Activated naive CD4-positive, alpha-beta T cell treated with anti-CD3 and anti-CD28 coated beads, Interleukin-2, amount 10 ng/mL, durations not matched to agents 7 days and 5 days (primary cell): ENCODE results near the gene PIGQ.
"Not testable (repeated sequence)": the region's sequence is repeated elsewhere in the genome, so short reads cannot be mapped to it uniquely, and the experiment has no call there.

Experiments
- CTCF ChIA-PET: fragments of 350-600 bp; sonication (Branson Sonifier 250); formaldehyde crosslinking; loops from one replicate; lab custom pipeline; 2021; ENCODE audit warnings: antibody characterized with exemption; lab: Charles Lee
- DNase-seq: peaks from one replicate; pipeline ENCODE4 v3.0.0-alpha.2; 2020
- H3K27ac Mint-ChIP-seq: one replicate; pipeline ENCODE4 v1.8.0; 2021; ENCODE audit warnings: mild to moderate bottlenecking, moderate library complexity, mixed read lengths
- H3K27me3 Mint-ChIP-seq: one replicate; pipeline ENCODE4 v1.8.0; 2021; ENCODE audit warnings: mild to moderate bottlenecking, mixed read lengths
- H3K36me3 Mint-ChIP-seq: one replicate; pipeline ENCODE4 v1.8.0; 2021; ENCODE audit warnings: mixed read lengths
- H3K4me1 Mint-ChIP-seq: one replicate; pipeline ENCODE4 v1.8.0; 2021; ENCODE audit warnings: mixed read lengths
- H3K4me3 Mint-ChIP-seq: one replicate; pipeline ENCODE4 v1.8.0; 2021; ENCODE audit warnings: mild to moderate bottlenecking, moderate library complexity, mixed read lengths
- H3K9me3 Mint-ChIP-seq: one replicate; pipeline ENCODE4 v1.8.0; 2021; ENCODE audit warnings: mixed read lengths

Gene PIGQ

GRCh38 chr16:588889-589657, 19.3 kb downstream of the PIGQ start:
- Mint-ChIP-seq H3K36me3 (peaks cover 2% of the 10 kb centered on the region), H3K27ac (peak overlapping the region; percentile 100), H3K4me1 (peaks cover 31% of the 10 kb centered on the region), H3K9me3 (no peaks in the 10 kb centered on the region), H3K27me3 (peaks cover 4% of the 10 kb centered on the region), H3K4me3 (peak overlapping the region; percentile 88)
- peak; percentile 97 for DNase-seq
- CTCF ChIA-PET, result no interaction called here

GRCh38 chr16:589658-590187, 20.0 kb downstream of the PIGQ start, which contains the start of gene RAB40C:
TSS of gene RAB40C (plus strand) at chr16:590066. CDS start at chr16:590292, 226 bp downstream.
- H3K9me3 Mint-ChIP-seq, result no peaks in the 10 kb centered on the region
- H3K27ac Mint-ChIP-seq, result peak within 1 kb of the TSS; percentile 99
- H3K27me3 Mint-ChIP-seq, result peaks cover 4% of the 10 kb centered on the region
- CTCF ChIA-PET, result interaction anchor here (1.0 kb wide), 1 partner anchor 11 kb away, joined by 4 read pairs; no protein-coding TSS in a partner anchor
- peak within 1 kb of the TSS; percentile 88 for H3K4me3 Mint-ChIP-seq
- H3K36me3 Mint-ChIP-seq, result peaks cover 2% of the 10 kb centered on the region
- DNase-seq, result peak; percentile 99
- peaks cover 33% of the 10 kb centered on the region for H3K4me1 Mint-ChIP-seq

GRCh38 chr16:590188-590814, 20.5 kb downstream of the PIGQ start:
- no peaks in the 10 kb centered on the region for H3K9me3 Mint-ChIP-seq
- peak overlapping the region; percentile 74 for H3K4me3 Mint-ChIP-seq
- H3K4me1 Mint-ChIP-seq, result peaks cover 33% of the 10 kb centered on the region
- DNase-seq, result no peak
- peaks cover 2% of the 10 kb centered on the region for H3K36me3 Mint-ChIP-seq
- CTCF ChIA-PET, result interaction anchor here (1.0 kb wide), 1 partner anchor 11 kb away, joined by 4 read pairs; no protein-coding TSS in a partner anchor
- peak overlapping the region; percentile 64 for H3K27ac Mint-ChIP-seq
- peaks cover 2% of the 10 kb centered on the region for H3K27me3 Mint-ChIP-seq

DNA sequence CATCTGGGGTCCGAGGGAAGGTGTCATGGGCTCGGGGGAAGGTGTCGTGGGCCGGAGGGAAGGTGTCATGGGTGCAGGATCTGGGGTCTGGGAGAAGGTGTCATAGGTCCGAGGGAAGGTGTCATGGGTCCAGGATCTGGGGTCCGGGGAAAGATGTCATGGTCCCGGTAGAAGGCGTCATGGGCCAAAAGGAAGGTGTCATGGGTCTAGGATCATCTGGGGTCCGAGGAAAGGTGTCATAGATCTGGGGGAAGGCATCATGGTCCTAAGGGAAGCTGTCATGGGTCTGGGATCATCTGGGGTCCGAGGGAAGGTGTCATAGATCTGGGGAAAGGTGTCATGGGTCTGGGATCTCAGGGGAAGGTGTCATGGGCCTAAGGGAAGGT, 21.0 kb downstream of the PIGQ start:
- H3K36me3 Mint-ChIP-seq, result peaks cover 3% of the 10 kb centered on the region
- no peaks in the 10 kb centered on the region for H3K9me3 Mint-ChIP-seq
- DNase-seq, result no peak
- CTCF ChIA-PET, result interaction anchor here (1.0 kb wide), 1 partner anchor 12 kb away, joined by 4 read pairs; no protein-coding TSS in a partner anchor
- peak overlapping the region; percentile 64 for H3K27ac Mint-ChIP-seq
- H3K4me3 Mint-ChIP-seq, result peak overlapping the region; percentile 74
- peaks cover 33% of the 10 kb centered on the region for H3K4me1 Mint-ChIP-seq
- no peaks in the 10 kb centered on the region for H3K27me3 Mint-ChIP-seq

DNA sequence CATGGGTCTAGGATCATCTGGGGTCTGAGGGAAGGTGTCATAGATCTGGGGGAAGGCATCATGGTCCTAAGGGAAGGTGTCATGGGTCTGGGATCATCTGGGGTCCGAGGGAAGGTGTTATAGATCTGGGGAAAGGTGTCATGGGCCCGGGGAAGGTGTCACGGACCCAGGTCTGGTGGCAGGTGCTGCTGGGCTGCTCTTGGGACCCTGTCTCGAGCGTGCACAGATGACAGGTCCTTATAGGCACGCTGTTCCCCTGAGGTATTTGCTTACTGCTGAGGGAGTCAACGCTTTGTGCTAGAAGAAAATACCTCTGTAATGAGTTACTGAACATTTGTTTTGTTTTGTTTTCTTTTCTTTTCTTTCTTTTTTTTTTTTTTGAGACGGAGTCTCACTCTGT, 21.5 kb downstream of the PIGQ start:
- CTCF ChIA-PET, result no interaction called here
- Mint-ChIP-seq H3K4me1 (peaks cover 33% of the 10 kb centered on the region), H3K36me3 (peaks cover 5% of the 10 kb centered on the region), H3K9me3 (no peaks in the 10 kb centered on the region), H3K27me3 (no peaks in the 10 kb centered on the region), H3K27ac (no peak overlapping the region), H3K4me3 (peak overlapping the region; percentile 74)
- DNase-seq, result no peak

- Mint-ChIP-seq H3K4me3 (peak overlapping the region; percentile 74), H3K27ac (no peak overlapping the region), H3K9me3 (no peaks in the 10 kb centered on the region), H3K27me3 (no peaks in the 10 kb centered on the region), H3K4me1 (peaks cover 33% of the 10 kb centered on the region), H3K36me3 (peaks cover 9% of the 10 kb centered on the region)
- CTCF ChIA-PET, result no interaction called here
- DNase-seq, result no peak
Measured at GRCh38 chr16:591892-592517, 22.2 kb downstream of the PIGQ start.

DNA sequence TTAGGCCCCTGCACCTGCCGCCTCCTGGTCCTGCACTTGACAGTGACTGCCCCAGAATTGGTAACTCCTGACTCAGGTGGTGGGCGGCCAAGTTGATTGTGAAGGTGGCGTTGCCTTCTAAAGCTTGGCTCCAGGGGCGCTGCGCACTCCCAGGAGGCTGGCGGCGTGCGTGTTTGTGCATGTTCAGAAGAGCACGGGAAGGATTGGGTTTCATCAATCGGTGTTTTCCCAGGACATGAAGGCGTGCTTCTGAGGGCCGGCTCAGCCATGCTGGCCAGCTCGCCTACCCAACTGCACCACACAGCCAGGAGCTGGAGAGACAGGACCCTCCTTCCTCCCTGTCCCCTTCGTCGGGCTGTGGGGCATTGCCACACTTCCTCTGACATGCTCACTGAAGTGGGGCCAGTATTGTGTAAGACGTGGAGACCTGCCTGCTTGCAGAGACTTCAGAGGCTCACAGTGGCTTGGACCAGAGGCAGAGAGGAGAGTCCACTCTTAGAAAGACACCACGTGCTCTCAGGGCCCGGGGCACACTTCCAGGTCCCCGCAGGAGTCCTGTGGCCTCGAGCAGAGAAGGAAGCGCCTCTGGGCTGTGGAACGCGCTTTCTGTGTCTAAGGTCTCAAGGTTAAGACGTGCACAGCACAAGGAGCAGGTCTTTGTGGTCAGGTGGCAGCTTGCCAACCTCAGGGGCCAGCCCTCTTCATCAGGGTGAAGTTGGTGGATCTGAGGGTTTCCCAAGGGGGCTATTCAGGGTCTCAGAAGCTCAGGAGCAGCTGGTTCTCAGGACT, 22.9 kb downstream of the PIGQ start:
- Mint-ChIP-seq H3K4me1 (peaks cover 28% of the 10 kb centered on the region), H3K27me3 (no peaks in the 10 kb centered on the region), H3K9me3 (no peaks in the 10 kb centered on the region), H3K36me3 (peaks cover 8% of the 10 kb centered on the region), H3K27ac (no peak overlapping the region), H3K4me3 (no peak overlapping the region)
- CTCF ChIA-PET, result interaction anchor here (0.9 kb wide), 1 partner anchor 14 kb away, joined by 3 read pairs; no protein-coding TSS in a partner anchor
- DNase-seq, result no peak

DNA sequence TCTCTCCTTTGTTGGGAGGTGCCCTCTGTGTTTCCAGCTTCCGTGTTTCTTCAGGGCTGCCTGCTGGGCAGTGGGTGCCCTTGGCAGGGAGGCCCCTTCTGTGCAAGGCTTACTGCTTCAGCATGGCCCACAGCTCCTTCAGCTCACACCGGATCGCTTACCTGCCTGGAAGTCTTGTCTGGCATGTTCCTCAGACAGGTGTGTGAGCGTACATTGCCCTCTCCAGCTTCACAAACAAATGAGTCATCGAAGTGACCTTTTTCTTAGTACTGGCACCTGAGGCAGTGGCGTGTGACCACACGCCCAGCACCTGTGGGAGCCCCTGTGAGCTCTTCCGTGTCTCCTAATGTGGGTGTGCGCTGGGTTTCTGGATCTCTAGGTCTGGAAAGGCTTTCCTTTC, 23.6 kb downstream of the PIGQ start:
- no peak for DNase-seq
- no peaks in the 10 kb centered on the region for H3K9me3 Mint-ChIP-seq
- no peak overlapping the region for H3K27ac Mint-ChIP-seq
- peaks cover 8% of the 10 kb centered on the region for H3K36me3 Mint-ChIP-seq
- no peak overlapping the region for H3K4me3 Mint-ChIP-seq
- peaks cover 22% of the 10 kb centered on the region for H3K4me1 Mint-ChIP-seq
- CTCF ChIA-PET, result interaction anchor here (0.9 kb wide), 1 partner anchor 14 kb away, joined by 3 read pairs; no protein-coding TSS in a partner anchor
- H3K27me3 Mint-ChIP-seq, result no peaks in the 10 kb centered on the region

DNA sequence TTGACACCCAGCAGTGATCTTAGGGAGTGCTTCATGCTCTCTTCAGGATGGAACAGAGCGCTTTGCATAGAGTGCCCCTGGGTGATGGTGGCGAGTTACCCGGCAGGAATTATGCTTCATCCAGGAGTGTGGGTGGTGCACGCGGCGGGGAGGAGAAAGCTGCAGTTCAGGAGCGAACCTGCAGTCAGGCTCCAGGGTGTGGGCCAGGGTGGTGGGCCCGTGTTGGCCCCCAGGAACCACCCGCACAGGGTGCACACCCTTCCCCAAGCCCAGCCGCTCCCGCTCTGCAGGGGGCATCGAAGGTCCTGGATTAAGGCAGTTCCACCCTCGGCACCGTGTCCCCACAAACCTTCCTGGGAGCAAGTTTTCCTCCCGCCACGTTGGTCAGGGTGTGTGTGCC, 24.0 kb downstream of the PIGQ start:
- Mint-ChIP-seq H3K27me3 (no peaks in the 10 kb centered on the region), H3K27ac (no peak overlapping the region), H3K9me3 (no peaks in the 10 kb centered on the region), H3K36me3 (peaks cover 11% of the 10 kb centered on the region), H3K4me3 (no peak overlapping the region), H3K4me1 (peaks cover 22% of the 10 kb centered on the region)
- DNase-seq, result no peak
- CTCF ChIA-PET, result no interaction called here

GRCh38 chr16:595094-595528, 25.3 kb downstream of the PIGQ start:
- DNase-seq, result no peak
- CTCF ChIA-PET, result no interaction called here
- no peak overlapping the region for H3K4me3 Mint-ChIP-seq
- peaks cover 22% of the 10 kb centered on the region for H3K4me1 Mint-ChIP-seq
- H3K36me3 Mint-ChIP-seq, result peaks cover 15% of the 10 kb centered on the region
- no peaks in the 10 kb centered on the region for H3K27me3 Mint-ChIP-seq
- H3K9me3 Mint-ChIP-seq, result no peaks in the 10 kb centered on the region
- H3K27ac Mint-ChIP-seq, result no peak overlapping the region

DNA sequence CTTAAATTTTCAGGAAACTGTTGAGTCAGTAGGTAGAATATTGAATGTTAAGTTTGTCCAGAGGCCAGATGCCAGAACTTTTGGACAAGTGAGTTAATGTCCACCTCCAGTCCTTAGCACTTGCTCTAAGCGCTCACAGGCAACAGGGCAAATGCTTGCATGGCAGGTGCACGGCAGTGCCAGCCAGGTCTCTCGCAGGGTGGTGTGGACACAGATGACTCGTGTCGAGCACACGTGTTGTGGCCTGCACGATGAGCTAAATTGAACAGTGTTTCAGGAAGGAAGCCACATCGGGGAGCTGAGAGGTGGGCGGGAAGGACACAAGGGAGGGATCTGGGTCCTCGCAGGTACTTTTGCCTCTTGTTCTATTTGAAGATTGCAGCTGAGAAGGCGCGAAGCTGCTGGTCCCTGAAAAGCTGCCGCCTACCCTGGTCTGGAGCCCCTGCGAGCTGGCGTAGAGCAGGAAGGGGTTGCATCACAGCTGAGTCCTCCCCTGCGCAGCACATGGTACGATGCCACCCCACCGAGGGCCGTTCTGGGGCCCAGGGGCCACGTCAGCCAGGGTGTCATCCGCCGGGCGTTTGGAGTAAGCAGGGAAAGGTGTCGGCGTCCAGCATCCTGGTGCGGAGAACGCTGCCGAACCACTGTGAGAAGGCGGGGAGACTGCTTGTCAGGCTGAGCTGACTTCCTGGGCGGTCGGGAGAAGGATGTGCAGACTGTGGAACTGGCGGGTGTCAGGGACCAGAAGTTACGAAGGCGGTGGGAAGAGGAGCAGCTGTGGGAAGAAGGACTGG, 26.4 kb downstream of the PIGQ start:
- Mint-ChIP-seq H3K27ac (no peak overlapping the region), H3K27me3 (no peaks in the 10 kb centered on the region), H3K9me3 (no peaks in the 10 kb centered on the region), H3K4me1 (peaks cover 16% of the 10 kb centered on the region), H3K36me3 (peaks cover 15% of the 10 kb centered on the region), H3K4me3 (no peak overlapping the region)
- no peak for DNase-seq
- CTCF ChIA-PET, result no interaction called here

- Mint-ChIP-seq H3K4me1 (peaks cover 12% of the 10 kb centered on the region), H3K27me3 (no peaks in the 10 kb centered on the region), H3K27ac (no peak overlapping the region), H3K4me3 (no peak overlapping the region), H3K9me3 (no peaks in the 10 kb centered on the region), H3K36me3 (peaks cover 15% of the 10 kb centered on the region)
- CTCF ChIA-PET, result no interaction called here
- DNase-seq, result no peak
Measured at GRCh38 chr16:596736-597060, 26.9 kb downstream of the PIGQ start.

DNA sequence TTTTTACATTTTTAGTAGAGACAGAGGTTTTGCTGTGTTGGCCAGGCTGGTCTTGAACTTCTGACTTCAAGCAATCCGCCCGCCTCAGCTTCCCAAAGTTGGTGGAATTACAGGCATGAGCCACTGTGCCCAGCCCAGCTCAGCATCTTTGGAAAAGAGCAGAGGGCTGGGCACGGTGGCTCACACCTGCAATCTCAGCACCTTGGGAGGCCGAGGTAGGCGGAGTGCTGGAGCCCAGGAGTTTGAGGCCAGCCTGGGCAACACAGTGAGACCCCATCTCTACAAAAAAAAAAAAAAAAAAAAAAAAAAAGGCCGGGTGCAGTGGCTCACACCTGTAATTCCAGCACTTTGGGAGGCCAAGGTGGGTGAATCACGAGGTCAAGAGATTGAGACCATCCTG, 27.9 kb downstream of the PIGQ start:
- H3K36me3 Mint-ChIP-seq, result peaks cover 15% of the 10 kb centered on the region
- H3K9me3 Mint-ChIP-seq, H3K4me1 Mint-ChIP-seq, DNase-seq, H3K4me3 Mint-ChIP-seq, CTCF ChIA-PET, H3K27me3 Mint-ChIP-seq, H3K27ac Mint-ChIP-seq: not testable (repeated sequence)
